Fibroblast of villous mesenchyme (primary cell): ENCODE results near the gene MAPK8. TPM values are rescaled to one million over a fixed set of nuclear protein-coding genes. Genes with fewer than 3 reads are reported as not detected.

Experiments
- DNase-seq: peaks from one replicate; pipeline ENCODE4 v3.0.0-alpha.2; 2010; ENCODE audit warnings: low read depth
- H3K4me3 ChIP-seq: 2 replicates; pipeline ENCODE4 v1.5.1; 2011; ENCODE audit warnings: low read depth, mild to moderate bottlenecking, low read length
- CTCF ChIP-seq: IDR thresholded peaks from 2 replicates; pipeline ENCODE4 v1.5.1; 2012; ENCODE audit warnings: low read depth, mild to moderate bottlenecking, low read length; ENCODE audit not compliant: insufficient read depth
- total RNA-seq: library from RNA; depleted of rRNA; stranded (reverse); fragments of >200 nt; gene quantifications from 2 replicates; pipeline ENCODE4 v1.2.3, GENCODE V29; 2012

The MAPK8 gene
- total RNA-seq, 1 donor: 111 TPM

- H3K4me3 ChIP-seq: no peak overlapping the region
- no peak for TF ChIP-seq CTCF
- no peak for DNase-seq
These were observed 3.7 kb upstream of the MAPK8 start for GRCh38 chr10:48302515-48303476.

GRCh38 chr10:48305905-48306264 lies 592 bp upstream of the MAPK8 start:
- no peak for TF ChIP-seq CTCF
- H3K4me3 ChIP-seq: peak overlapping the region; percentile 55
- DNase-seq: no peak

- H3K4me3 ChIP-seq: peak overlapping the region; percentile 77
- peak; percentile 59 for DNase-seq
- TF ChIP-seq CTCF: no peak
These were observed 613 bp downstream of the MAPK8 start for GRCh38 chr10:48306870-48307710.

GRCh38 chr10:48307711-48308018 lies 1.2 kb downstream of the MAPK8 start:
- DNase-seq: no peak
- peak overlapping the region; percentile 77 for H3K4me3 ChIP-seq
- TF ChIP-seq CTCF: no peak

DNA sequence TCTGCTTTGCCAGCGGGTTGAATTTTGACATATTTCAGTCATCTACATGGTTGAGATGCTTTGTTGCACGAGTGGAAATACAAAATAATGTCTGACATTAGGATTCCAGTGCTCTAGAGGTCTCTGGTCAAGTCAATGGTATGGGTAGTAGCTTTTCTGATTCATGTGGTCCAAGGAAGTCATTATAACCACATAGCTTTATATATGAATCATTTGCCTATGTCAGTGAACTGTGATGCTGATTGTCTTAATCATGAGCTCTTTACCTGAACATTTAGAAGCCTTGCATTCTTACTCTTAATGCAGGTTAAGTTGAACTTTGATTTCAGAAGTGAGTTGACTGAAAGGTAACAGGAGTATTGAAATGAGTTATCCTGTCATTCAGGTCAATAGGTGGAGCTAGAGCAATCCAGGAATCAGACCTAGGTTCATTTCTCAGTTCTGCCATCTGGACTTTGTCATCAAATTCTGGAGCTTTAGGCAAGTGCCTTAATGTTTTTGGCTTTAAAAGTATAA lies 3.3 kb downstream of the MAPK8 start:
- DNase-seq: peak; percentile 34
- no peak overlapping the region for H3K4me3 ChIP-seq
- peak; percentile 7 for TF ChIP-seq CTCF

- TF ChIP-seq CTCF: no peak
- H3K4me3 ChIP-seq: no peak overlapping the region
- no peak for DNase-seq
These were observed 7.6 kb downstream of the MAPK8 start for GRCh38 chr10:48314107-48314506.
